ENCODE data around the gene OLA1.

OLA1 gene

GRCh38 chr2:174171686-174172445 lies 76.5 kb downstream of the OLA1 start:
- H3K9ac ChIP-seq (ENCODE audit: insufficient read length): no peak overlapping the region
- H3K9me3 ChIP-seq (ENCODE audit: low read depth, low read length): peaks cover 11% of the 10 kb centered on the region; the same call in 1 of the 2 replicates
- H3K36me3 ChIP-seq (ENCODE audit: insufficient read depth, low read length): peaks cover 36% of the 10 kb centered on the region
- H3K4me3 ChIP-seq: no peak overlapping the region
- H3K27ac ChIP-seq: no peak overlapping the region
- DNase-seq (ENCODE audit: low read depth, low spot score): no peak
- no peak for TF ChIP-seq FOXP2 (optimal IDR thresholded peaks at IDR 0.05; ENCODE audit: control extremely low read depth, extremely low read length, insufficient read depth)
- TF ChIP-seq EZH2 (IDR thresholded peaks at IDR 0.05): no peak
- TF ChIP-seq POLR2AphosphoS5 (IDR thresholded peaks at IDR 0.05; ENCODE audit: borderline replicate concordance, low read depth, low read length): no peak

GRCh38 chr2:174169372-174169771 lies 79.0 kb downstream of the OLA1 start:
- no peak overlapping the region for H3K9ac ChIP-seq (ENCODE audit: insufficient read length)
- peaks cover 6% of the 10 kb centered on the region; the same call in 1 of the 2 replicates for H3K9me3 ChIP-seq (ENCODE audit: low read depth, low read length)
- DNase-seq (ENCODE audit: low read depth, low spot score): no peak
- no peak overlapping the region for H3K27ac ChIP-seq
- no peak overlapping the region for H3K4me3 ChIP-seq
- TF ChIP-seq EZH2 (IDR thresholded peaks at IDR 0.05) (no peak), POLR2AphosphoS5 (IDR thresholded peaks at IDR 0.05; ENCODE audit: borderline replicate concordance, low read depth, low read length) (no peak), FOXP2 (optimal IDR thresholded peaks at IDR 0.05; ENCODE audit: control extremely low read depth, extremely low read length, insufficient read depth) (no peak)
- H3K36me3 ChIP-seq (ENCODE audit: insufficient read depth, low read length): peaks cover 21% of the 10 kb centered on the region

- H3K9ac ChIP-seq (ENCODE audit: insufficient read length): no peak overlapping the region
- no peak overlapping the region for H3K27ac ChIP-seq
- peaks cover 6% of the 10 kb centered on the region; the same call in 1 of the 2 replicates for H3K9me3 ChIP-seq (ENCODE audit: low read depth, low read length)
- TF ChIP-seq FOXP2 (optimal IDR thresholded peaks at IDR 0.05; ENCODE audit: control extremely low read depth, extremely low read length, insufficient read depth) (no peak), EZH2 (IDR thresholded peaks at IDR 0.05) (no peak), POLR2AphosphoS5 (IDR thresholded peaks at IDR 0.05; ENCODE audit: borderline replicate concordance, low read depth, low read length) (no peak)
- no peak for DNase-seq (ENCODE audit: low read depth, low spot score)
- peaks cover 7% of the 10 kb centered on the region; the same call in 1 of the 2 replicates for H3K36me3 ChIP-seq (ENCODE audit: insufficient read depth, low read length)
- H3K4me3 ChIP-seq: no peak overlapping the region
Measured at GRCh38 chr2:174166261-174166660, 82.1 kb downstream of the OLA1 start.

- H3K36me3 ChIP-seq (ENCODE audit: insufficient read depth, low read length): no peaks in the 10 kb centered on the region; the same call in 1 of the 2 replicates
- DNase-seq (ENCODE audit: low read depth, low spot score): no peak
- H3K9ac ChIP-seq (ENCODE audit: insufficient read length): no peak overlapping the region
- H3K4me3 ChIP-seq: no peak overlapping the region
- no peak overlapping the region for H3K27ac ChIP-seq
- TF ChIP-seq POLR2AphosphoS5 (IDR thresholded peaks at IDR 0.05; ENCODE audit: borderline replicate concordance, low read depth, low read length) (no peak), EZH2 (IDR thresholded peaks at IDR 0.05) (no peak), FOXP2 (optimal IDR thresholded peaks at IDR 0.05; ENCODE audit: control extremely low read depth, extremely low read length, insufficient read depth) (no peak)
- no peaks in the 10 kb centered on the region; the same call in 1 of the 2 replicates for H3K9me3 ChIP-seq (ENCODE audit: low read depth, low read length)
Measured at GRCh38 chr2:174161490-174161889, 86.8 kb downstream of the OLA1 start.

- no peak for TF ChIP-seq EZH2 (IDR thresholded peaks at IDR 0.05)
- TF ChIP-seq POLR2AphosphoS5 (IDR thresholded peaks at IDR 0.05; ENCODE audit: borderline replicate concordance, low read depth, low read length): no peak
- TF ChIP-seq FOXP2 (optimal IDR thresholded peaks at IDR 0.05; ENCODE audit: control extremely low read depth, extremely low read length, insufficient read depth): no peak
- H3K27ac ChIP-seq: no peak overlapping the region
- no peak for DNase-seq (ENCODE audit: low read depth, low spot score)
Measured at GRCh38 chr2:174158003-174158402, 90.3 kb downstream of the OLA1 start.

GRCh38 chr2:174157053-174157452 lies 91.3 kb downstream of the OLA1 start:
- Histone ChIP-seq H3K27ac (no peak overlapping the region), H3K9ac (ENCODE audit: insufficient read length) (no peak overlapping the region), H3K36me3 (ENCODE audit: insufficient read depth, low read length) (no peaks in the 10 kb centered on the region), H3K9me3 (ENCODE audit: low read depth, low read length) (no peaks in the 10 kb centered on the region), H3K4me3 (no peak overlapping the region)
- no peak for TF ChIP-seq EZH2 (IDR thresholded peaks at IDR 0.05)
- no peak for TF ChIP-seq FOXP2 (optimal IDR thresholded peaks at IDR 0.05; ENCODE audit: control extremely low read depth, extremely low read length, insufficient read depth)
- TF ChIP-seq POLR2AphosphoS5 (IDR thresholded peaks at IDR 0.05; ENCODE audit: borderline replicate concordance, low read depth, low read length): no peak
- DNase-seq (ENCODE audit: low read depth, low spot score): no peak

More at GRCh38 chr2:174158003-174158402, 90.3 kb downstream of the OLA1 start:
- no peak overlapping the region for H3K9ac ChIP-seq (ENCODE audit: insufficient read length)
- H3K4me3 ChIP-seq: no peak overlapping the region
- no peaks in the 10 kb centered on the region for H3K9me3 ChIP-seq (ENCODE audit: low read depth, low read length)
- no peaks in the 10 kb centered on the region for H3K36me3 ChIP-seq (ENCODE audit: insufficient read depth, low read length)

- Histone ChIP-seq H3K27ac (0 out of 2 replicates have a peak overlapping the region, but pooled peaks have one; percentile 7), H3K4me3 (no peak overlapping the region), H3K9ac (ENCODE audit: insufficient read length) (no peak overlapping the region), H3K36me3 (ENCODE audit: insufficient read depth, low read length) (no peaks in the 10 kb centered on the region), H3K9me3 (ENCODE audit: low read depth, low read length) (no peaks in the 10 kb centered on the region)
- no peak for DNase-seq (ENCODE audit: low read depth, low spot score)
- no peak for TF ChIP-seq FOXP2 (optimal IDR thresholded peaks at IDR 0.05; ENCODE audit: control extremely low read depth, extremely low read length, insufficient read depth)
- TF ChIP-seq POLR2AphosphoS5 (IDR thresholded peaks at IDR 0.05; ENCODE audit: borderline replicate concordance, low read depth, low read length): no peak
- no peak for TF ChIP-seq EZH2 (IDR thresholded peaks at IDR 0.05)
Measured at GRCh38 chr2:174153757-174154680, 94.3 kb downstream of the OLA1 start.

GRCh38 chr2:174149530-174149929 lies 98.8 kb downstream of the OLA1 start:
- no peak overlapping the region for H3K4me3 ChIP-seq
- no peak overlapping the region for H3K9ac ChIP-seq (ENCODE audit: insufficient read length)
- DNase-seq (ENCODE audit: low read depth, low spot score): no peak
- H3K36me3 ChIP-seq (ENCODE audit: insufficient read depth, low read length): no peaks in the 10 kb centered on the region
- TF ChIP-seq POLR2AphosphoS5 (IDR thresholded peaks at IDR 0.05; ENCODE audit: borderline replicate concordance, low read depth, low read length) (no peak), FOXP2 (optimal IDR thresholded peaks at IDR 0.05; ENCODE audit: control extremely low read depth, extremely low read length, insufficient read depth) (no peak), EZH2 (IDR thresholded peaks at IDR 0.05) (no peak)
- no peak overlapping the region for H3K27ac ChIP-seq
- no peaks in the 10 kb centered on the region for H3K9me3 ChIP-seq (ENCODE audit: low read depth, low read length)

All from SK-N-MC (cell line).